H9 (cell line): ENCODE results near the gene RAB29. TPM values are rescaled to one million over a fixed set of nuclear protein-coding genes. Genes with fewer than 3 reads are reported as not detected.

ENCODE experiments used
- DNase-seq: peaks from one replicate; pipeline ENCODE4 v3.0.0-alpha.2; 2017
- H2AFZ ChIP-seq: one replicate; pipeline ENCODE4 v1.6.1; 2013; ENCODE audit warnings: mild to moderate bottlenecking, low read length, control low read depth, moderate library complexity
- H2AK5ac ChIP-seq: 2 replicates; pipeline ENCODE4 v1.6.1; 2013; ENCODE audit warnings: low read length, control low read depth, mixed read lengths; ENCODE audit not compliant: insufficient read length
- H2BK120ac ChIP-seq: one replicate; pipeline ENCODE4 v1.6.1; 2013; ENCODE audit warnings: low read depth, mild to moderate bottlenecking, low read length, control low read depth, inconsistent platforms; ENCODE audit not compliant: poor library complexity, severe bottlenecking
- H2BK12ac ChIP-seq: 2 replicates; pipeline ENCODE4 v1.6.1; 2013; ENCODE audit warnings: low read length, control low read depth, mixed read lengths, low read depth; ENCODE audit not compliant: insufficient read length
- H2BK15ac ChIP-seq: 2 replicates; pipeline ENCODE4 v1.6.1; 2013; ENCODE audit warnings: low read depth, low read length, control low read depth
- H2BK20ac ChIP-seq: one replicate; pipeline ENCODE4 v1.6.1; 2013; ENCODE audit warnings: low read depth, mild to moderate bottlenecking, low read length, control low read depth, inconsistent platforms; ENCODE audit not compliant: poor library complexity, severe bottlenecking
- H2BK5ac ChIP-seq: 2 replicates; pipeline ENCODE4 v1.6.1; 2013; ENCODE audit warnings: low read length, control low read depth, mixed read lengths; ENCODE audit not compliant: insufficient read length
- H3K14ac ChIP-seq: 2 replicates; pipeline ENCODE4 v1.6.1; 2013; ENCODE audit warnings: low read length, control low read depth; ENCODE audit not compliant: insufficient read depth
- H3K18ac ChIP-seq: 2 replicates; pipeline ENCODE4 v1.6.1; 2013; ENCODE audit warnings: low read depth, mild to moderate bottlenecking, mixed read lengths, low read length, control low read depth; ENCODE audit not compliant: insufficient read length
- H3K23ac ChIP-seq: 2 replicates; pipeline ENCODE4 v1.6.1; 2013; ENCODE audit warnings: low read length, control low read depth, mixed read lengths, low read depth; ENCODE audit not compliant: insufficient read length
- H3K23me2 ChIP-seq: 2 replicates; pipeline ENCODE4 v1.6.1; 2013; ENCODE audit warnings: low read depth, mild to moderate bottlenecking, mixed read lengths, low read length, control low read depth; ENCODE audit not compliant: insufficient read length, poor library complexity, severe bottlenecking
- H3K27ac ChIP-seq: 2 replicates; pipeline ENCODE4 v1.5.1; 2013; ENCODE audit warnings: low read length, control low read depth, mixed read lengths, low read depth; ENCODE audit not compliant: insufficient read length
- H3K27me3 ChIP-seq: 2 replicates; pipeline ENCODE4 v1.6.1; 2013; ENCODE audit warnings: low read length, control low read depth, inconsistent platforms; ENCODE audit not compliant: insufficient read depth
- H3K4ac ChIP-seq: 2 replicates; pipeline ENCODE4 v1.6.1; 2013; ENCODE audit warnings: low read depth, mild to moderate bottlenecking, control low read depth, inconsistent platforms, low read length, moderate library complexity
- H3K4me1 ChIP-seq: 2 replicates; pipeline ENCODE4 v1.6.1; 2013; ENCODE audit warnings: low read length, control low read depth, inconsistent platforms; ENCODE audit not compliant: insufficient read depth
- H3K4me2 ChIP-seq: 2 replicates; pipeline ENCODE4 v1.6.1; 2013; ENCODE audit warnings: low read length, control low read depth, mixed read lengths; ENCODE audit not compliant: insufficient read length, insufficient read depth
- H3K56ac ChIP-seq: 2 replicates; pipeline ENCODE4 v1.6.1; 2013; ENCODE audit warnings: low read depth, mild to moderate bottlenecking, mixed read lengths, low read length, control low read depth; ENCODE audit not compliant: insufficient read length
- H3K79me1 ChIP-seq: 2 replicates; pipeline ENCODE4 v1.6.1; 2013; ENCODE audit warnings: low read depth, mild to moderate bottlenecking, moderate library complexity, low read length, control low read depth, inconsistent platforms; ENCODE audit not compliant: insufficient read depth, poor library complexity, severe bottlenecking
- H3K79me2 ChIP-seq: 2 replicates; pipeline ENCODE4 v1.6.1; 2013; ENCODE audit warnings: low read length, control low read depth, inconsistent platforms; ENCODE audit not compliant: insufficient read depth
- H3K9ac ChIP-seq: 2 replicates; pipeline ENCODE4 v1.6.1; 2013; ENCODE audit warnings: low read length, control low read depth, mixed read lengths; ENCODE audit not compliant: insufficient read length; ENCODE audit errors: extremely low read depth
- H3K9me3 ChIP-seq: one replicate; pipeline ENCODE4 v1.6.1; 2013; ENCODE audit warnings: low read depth, low read length, inconsistent platforms; ENCODE audit not compliant: control insufficient read depth
- H3T11ph ChIP-seq: one replicate; pipeline ENCODE4 v1.6.1; 2013; ENCODE audit warnings: mild to moderate bottlenecking, low read length, control low read depth, inconsistent platforms
- H4K20me1 ChIP-seq: one replicate; pipeline ENCODE4 v1.6.1; 2013; ENCODE audit not compliant: control insufficient read depth, insufficient read length, insufficient read depth
- H4K5ac ChIP-seq: 2 replicates; pipeline ENCODE4 v1.6.1; 2013; ENCODE audit warnings: low read depth, mild to moderate bottlenecking, mixed read lengths, low read length, control low read depth; ENCODE audit not compliant: insufficient read length
- H4K8ac ChIP-seq: replicated peaks from 2 replicates; pipeline ENCODE4 v1.6.1; 2013; ENCODE audit warnings: low read length, control low read depth, mixed read lengths, low read depth; ENCODE audit not compliant: insufficient read length
- H4K91ac ChIP-seq: 2 replicates; pipeline ENCODE4 v1.6.1; 2013; ENCODE audit warnings: low read depth, mild to moderate bottlenecking, moderate library complexity, mixed read lengths, low read length, control low read depth; ENCODE audit not compliant: insufficient read length
- H3K27ac Mint-ChIP-seq, 3 experiments: 2 replicates in 2 of 3; 3 replicates in 1 of 3; pipeline ENCODE4 v1.8.0; 2020 to 2021; ENCODE audit warnings: mixed read lengths in 3 of 3, mild to moderate bottlenecking in 1 of 3, moderate library complexity in 1 of 3
- H3K27me3 Mint-ChIP-seq: 2 replicates; pipeline ENCODE4 v1.8.0; 2021; ENCODE audit warnings: low read depth, mild to moderate bottlenecking, moderate library complexity, mixed read lengths
- H3K36me3 Mint-ChIP-seq, 3 experiments: 2 replicates in 2 of 3; 3 replicates in 1 of 3; pipeline ENCODE4 v1.8.0; 2020 to 2021; ENCODE audit warnings: low read depth in 3 of 3, mixed read lengths in 3 of 3; ENCODE audit not compliant: insufficient read depth in 1 of 3
- H3K4me1 Mint-ChIP-seq, 2 experiments: 2 replicates each; pipeline ENCODE4 v1.8.0; 2020; ENCODE audit warnings: mixed read lengths in 2 of 2
- H3K4me3 Mint-ChIP-seq, 2 experiments: 2 replicates in 1 of 2; 3 replicates in 1 of 2; pipeline ENCODE4 v1.8.0; 2020 to 2021; ENCODE audit warnings: mild to moderate bottlenecking in 2 of 2, mixed read lengths in 2 of 2, moderate library complexity in 1 of 2
- H3K9me3 Mint-ChIP-seq, 2 experiments: 2 replicates in 1 of 2; 3 replicates in 1 of 2; pipeline ENCODE4 v1.8.0; 2020; ENCODE audit warnings: mild to moderate bottlenecking in 2 of 2, mixed read lengths in 2 of 2, moderate library complexity in 1 of 2
- CTCF ChIP-seq: fragments of 200-600 bp; sonication (generic); conservative IDR thresholded peaks from 3 replicates; pipeline ENCODE4 v1.8.0; 2021; ENCODE audit warnings: antibody characterized with exemption, mild to moderate bottlenecking
- WGBS: extraction: QIAGEN DNeasy Blood & Tissue Kit; methylation state at CpG from one replicate; pipeline ENCODE4 v1.1.7; 2013; ENCODE audit warnings: missing lambda C conversion rate, low lambda C conversion rate, mixed read lengths; ENCODE audit not compliant: insufficient read length; ENCODE audit errors: extremely low coverage; 5-methylcytosine and 5-hydroxymethylcytosine counted together
- long read RNA-seq: library from polyadenylated mRNA; unstranded; transcript quantifications from one replicate; pipeline ENCODE4 v2.0.0, GENCODE V29; 2020
- total RNA-seq: library from RNA; stranded (reverse); gene quantifications from 2 replicates; pipeline ENCODE4 v1.2.1, GENCODE V29; 2021

The RAB29 gene
- total RNA-seq, result 4.2 and 4.4 TPM in 2 replicates
- long read RNA-seq, transcript RAB29-203 (5 exons, 1,157 nt), result major isoform, 9 of 16 reads
- long read RNA-seq, partial matches to known transcripts, result 0 of 16 reads
- long read RNA-seq, other reads (novel, unspliced or antisense), result 5 of 16 reads

GRCh38 chr1:205775015-205775716 lies at the start of gene RAB29:
TSS of gene RAB29 (minus strand) at chr1:205775482. CDS start at chr1:205774956, 526 bp downstream.
- H3K9me3 ChIP-seq, result no peaks in the 10 kb centered on the region
- no peak within 1 kb of the TSS for H3K14ac ChIP-seq
- no peak for TF ChIP-seq CTCF
- H2AFZ ChIP-seq, result no peak within 1 kb of the TSS
- peak within 1 kb of the TSS in 1 of 3 experiments; percentile 54; a peak in 1 of 7 replicates for H3K27ac Mint-ChIP-seq
- H3K4me1 ChIP-seq, result no peaks in the 10 kb centered on the region
- H3K9me3 Mint-ChIP-seq, result peaks cover 9 to 13% of the 10 kb centered on the region in 2 experiments; a peak in 4 of 5 replicates
- peaks cover 0 to 3% (median 3%) of the 10 kb centered on the region in 3 experiments; a peak in 3 of 7 replicates for H3K36me3 Mint-ChIP-seq
- no peak within 1 kb of the TSS for H3K4ac ChIP-seq
- H3K27me3 ChIP-seq, result peaks cover 3% of the 10 kb centered on the region; the same call in 1 of the 2 replicates
- peaks cover 11 to 15% of the 10 kb centered on the region in 2 experiments for H3K4me1 Mint-ChIP-seq
- H3K27ac ChIP-seq, result no peak within 1 kb of the TSS
- H3K4me2 ChIP-seq, result peak within 1 kb of the TSS; percentile 83
- no peak within 1 kb of the TSS for H2BK12ac ChIP-seq
- no peak within 1 kb of the TSS for H2BK20ac ChIP-seq
- H2BK5ac ChIP-seq, result no peak within 1 kb of the TSS
- peak; percentile 86 for DNase-seq
- H2BK15ac ChIP-seq, result no peak within 1 kb of the TSS
- H3K79me2 ChIP-seq, result no peaks in the 10 kb centered on the region
- H4K5ac ChIP-seq, result no peak within 1 kb of the TSS
- H2BK120ac ChIP-seq, result no peak within 1 kb of the TSS
- H3K18ac ChIP-seq, result no peak within 1 kb of the TSS
- peaks cover 63% of the 10 kb centered on the region for H3K27me3 Mint-ChIP-seq
- no peak within 1 kb of the TSS for H4K8ac ChIP-seq
- H3K23me2 ChIP-seq, result peaks cover 6% of the 10 kb centered on the region
- no peak within 1 kb of the TSS for H3K9ac ChIP-seq
- peak within 1 kb of the TSS; percentile 83 to 94 for H3K4me3 Mint-ChIP-seq
- H3K23ac ChIP-seq, result no peak within 1 kb of the TSS
- H3T11ph ChIP-seq, result no peak within 1 kb of the TSS
- no peaks in the 10 kb centered on the region for H4K20me1 ChIP-seq
- no peak within 1 kb of the TSS for H4K91ac ChIP-seq
- WGBS, result no CpG with 5 or more reads among the region's 40 CpGs
- H3K56ac ChIP-seq, result no peak within 1 kb of the TSS
- H2AK5ac ChIP-seq, result no peak within 1 kb of the TSS
- H3K79me1 ChIP-seq, result no peaks in the 10 kb centered on the region
